ENCODE results near the gene RAB7B. TPM values are rescaled to one million over a fixed set of nuclear protein-coding genes. Genes with fewer than 3 reads are reported as not detected.

RAB7B gene
- total and polyA plus RNA-seq, 4 donors: 0.08 to 0.89 (median 0.20) TPM; not detected in 1

GRCh38 chr1:205930195-205930577, 73.0 kb downstream of the RAB7B start:
- Histone ChIP-seq H3K36me3 (ENCODE audit: control insufficient read depth in 4 of 4, insufficient read depth in 3 of 4, low read depth in 1 of 4, low read length in 3 of 4) (no peaks in the 10 kb centered on the region), H3K9me3 (ENCODE audit: control insufficient read depth in 4 of 4, low read length in 3 of 4) (no peaks in the 10 kb centered on the region), H3K27me3 (ENCODE audit: control insufficient read depth in 4 of 4, insufficient read depth in 4 of 4, low read length in 3 of 4) (no peaks in the 10 kb centered on the region), H3K4me3 (ENCODE audit: low read depth in 1 of 3, low read length in 3 of 3) (no peak overlapping the region), H3K27ac (ENCODE audit: low read depth in 1 of 2, low read length in 2 of 2) (no peak overlapping the region), H3K9ac (ENCODE audit: low read depth in 1 of 2, low read length in 2 of 2) (no peak overlapping the region), H3K4me1 (ENCODE audit: control insufficient read depth in 4 of 4, insufficient read depth in 4 of 4, low read length in 3 of 4) (no peaks in the 10 kb centered on the region)
- WGBS: 89% methylated on average over 1 of the region's 1 CpG
- TF ChIP-seq TAF1 (conservative IDR thresholded peaks at IDR 0.05): no peak
- TF ChIP-seq, protein P1, sequence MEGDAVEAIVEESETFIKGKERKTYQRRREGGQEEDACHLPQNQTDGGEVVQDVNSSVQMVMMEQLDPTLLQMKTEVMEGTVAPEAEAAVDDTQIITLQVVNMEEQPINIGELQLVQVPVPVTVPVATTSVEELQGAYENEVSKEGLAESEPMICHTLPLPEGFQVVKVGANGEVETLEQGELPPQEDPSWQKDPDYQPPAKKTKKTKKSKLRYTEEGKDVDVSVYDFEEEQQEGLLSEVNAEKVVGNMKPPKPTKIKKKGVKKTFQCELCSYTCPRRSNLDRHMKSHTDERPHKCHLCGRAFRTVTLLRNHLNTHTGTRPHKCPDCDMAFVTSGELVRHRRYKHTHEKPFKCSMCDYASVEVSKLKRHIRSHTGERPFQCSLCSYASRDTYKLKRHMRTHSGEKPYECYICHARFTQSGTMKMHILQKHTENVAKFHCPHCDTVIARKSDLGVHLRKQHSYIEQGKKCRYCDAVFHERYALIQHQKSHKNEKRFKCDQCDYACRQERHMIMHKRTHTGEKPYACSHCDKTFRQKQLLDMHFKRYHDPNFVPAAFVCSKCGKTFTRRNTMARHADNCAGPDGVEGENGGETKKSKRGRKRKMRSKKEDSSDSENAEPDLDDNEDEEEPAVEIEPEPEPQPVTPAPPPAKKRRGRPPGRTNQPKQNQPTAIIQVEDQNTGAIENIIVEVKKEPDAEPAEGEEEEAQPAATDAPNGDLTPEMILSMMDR (IDR thresholded peaks at IDR 0.05; ENCODE audit: low read depth, low read length, missing input control): no peak
- TF ChIP-seq, protein P2, sequence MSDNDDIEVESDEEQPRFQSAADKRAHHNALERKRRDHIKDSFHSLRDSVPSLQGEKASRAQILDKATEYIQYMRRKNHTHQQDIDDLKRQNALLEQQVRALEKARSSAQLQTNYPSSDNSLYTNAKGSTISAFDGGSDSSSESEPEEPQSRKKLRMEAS (IDR thresholded peaks at IDR 0.05): no peak
- no peak for TF ChIP-seq JUND (IDR thresholded peaks at IDR 0.05)
- no peak for TF ChIP-seq FOXA2 (IDR thresholded peaks at IDR 0.05)
- no peak for TF ChIP-seq RXRA (IDR thresholded peaks at IDR 0.05)
- no peak for TF ChIP-seq ZBTB33 (IDR thresholded peaks at IDR 0.05)
- TF ChIP-seq RAD21 (IDR thresholded peaks at IDR 0.05): no peak
- TF ChIP-seq, protein P3, sequence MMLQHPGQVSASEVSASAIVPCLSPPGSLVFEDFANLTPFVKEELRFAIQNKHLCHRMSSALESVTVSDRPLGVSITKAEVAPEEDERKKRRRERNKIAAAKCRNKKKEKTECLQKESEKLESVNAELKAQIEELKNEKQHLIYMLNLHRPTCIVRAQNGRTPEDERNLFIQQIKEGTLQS (IDR thresholded peaks at IDR 0.05): no peak
- no peak for TF ChIP-seq SP1 (IDR thresholded peaks at IDR 0.05)
- TF ChIP-seq FOXA1 (IDR thresholded peaks at IDR 0.05): no peak
- no peak for TF ChIP-seq EGR1 (IDR thresholded peaks at IDR 0.05; ENCODE audit: low read depth in 2 of 2)
- TF ChIP-seq GABPA (IDR thresholded peaks at IDR 0.05 in 1 of 2, conservative IDR thresholded peaks at IDR 0.05 in 1 of 2): no peak
- no peak for TF ChIP-seq HNF4G (IDR thresholded peaks at IDR 0.05)
- no peak for DNase-seq (ENCODE audit: low spot score)

GRCh38 chr1:205929496-205930194, 73.5 kb downstream of the RAB7B start:
- Histone ChIP-seq H3K4me3 (ENCODE audit: low read depth in 1 of 3, low read length in 3 of 3) (no peak overlapping the region), H3K36me3 (ENCODE audit: control insufficient read depth in 4 of 4, insufficient read depth in 3 of 4, low read depth in 1 of 4, low read length in 3 of 4) (no peaks in the 10 kb centered on the region), H3K9me3 (ENCODE audit: control insufficient read depth in 4 of 4, low read length in 3 of 4) (no peaks in the 10 kb centered on the region), H3K27me3 (ENCODE audit: control insufficient read depth in 4 of 4, insufficient read depth in 4 of 4, low read length in 3 of 4) (no peaks in the 10 kb centered on the region), H3K4me1 (ENCODE audit: control insufficient read depth in 4 of 4, insufficient read depth in 4 of 4, low read length in 3 of 4) (no peaks in the 10 kb centered on the region), H3K9ac (ENCODE audit: low read depth in 1 of 2, low read length in 2 of 2) (no peak overlapping the region), H3K27ac (ENCODE audit: low read depth in 1 of 2, low read length in 2 of 2) (no peak overlapping the region)
- DNase-seq (ENCODE audit: low spot score): no peak
- 95% methylated on average over 19 of the region's 19 CpGs for WGBS
- no peak for TF ChIP-seq TAF1 (conservative IDR thresholded peaks at IDR 0.05)
- no peak for TF ChIP-seq GABPA (IDR thresholded peaks at IDR 0.05 in 1 of 2, conservative IDR thresholded peaks at IDR 0.05 in 1 of 2)
- no peak for TF ChIP-seq SP1 (IDR thresholded peaks at IDR 0.05)
- TF ChIP-seq YY1 (IDR thresholded peaks at IDR 0.05): no peak
- no peak for TF ChIP-seq RAD21 (IDR thresholded peaks at IDR 0.05)
- no peak for TF ChIP-seq FOXA1 (IDR thresholded peaks at IDR 0.05)
- no peak for TF ChIP-seq ZBTB33 (IDR thresholded peaks at IDR 0.05)
- no peak for TF ChIP-seq EGR1 (IDR thresholded peaks at IDR 0.05; ENCODE audit: low read depth in 2 of 2)
- TF ChIP-seq, protein P3 (IDR thresholded peaks at IDR 0.05): no peak
- TF ChIP-seq NR2F2 (IDR thresholded peaks at IDR 0.05): no peak
- no peak for TF ChIP-seq JUND (IDR thresholded peaks at IDR 0.05)
- no peak for TF ChIP-seq HNF4G (IDR thresholded peaks at IDR 0.05)
- TF ChIP-seq, protein P2 (IDR thresholded peaks at IDR 0.05): no peak
- no peak for TF ChIP-seq REST (IDR thresholded peaks at IDR 0.05)
- TF ChIP-seq FOXA2 (IDR thresholded peaks at IDR 0.05): no peak
- no peak for TF ChIP-seq HNF4A (conservative IDR thresholded peaks at IDR 0.05)
